Anterior cingulate cortex (tissue), 58 donors: ENCODE measurements around the gene ASF1B.
"Not testable (repeated sequence)": the region's sequence is repeated elsewhere in the genome, so short reads cannot be mapped to it uniquely, and the experiment has no call there.

ENCODE experiments used
- DNase-seq, 58 donors: peaks; one replicate each; lab custom pipeline; 2025; lab: John Stamatoyannopoulos, UW

Gene ASF1B

GRCh38 chr19:14161305-14161704 lies 24.9 kb upstream of the ASF1B start:
- no peak for DNase-seq

- no peak for DNase-seq
Measured at GRCh38 chr19:14160017-14160703, 23.8 kb upstream of the ASF1B start.

- no peak for DNase-seq
Measured at GRCh38 chr19:14159059-14159458, 22.7 kb upstream of the ASF1B start.

GRCh38 chr19:14158276-14159023 lies 22.1 kb upstream of the ASF1B start:
- no peak for DNase-seq

GRCh38 chr19:14156971-14157717 lies 20.8 kb upstream of the ASF1B start:
- DNase-seq, result no peak

GRCh38 chr19:14156122-14156521 lies 19.7 kb upstream of the ASF1B start:
- DNase-seq, result no peak

GRCh38 chr19:14155371-14155770 lies 19.0 kb upstream of the ASF1B start:
- DNase-seq, result no peak

GRCh38 chr19:14152713-14153112 lies 16.3 kb upstream of the ASF1B start:
- no peak for DNase-seq

- DNase-seq, result no peak
Measured at GRCh38 chr19:14150770-14151661, 14.6 kb upstream of the ASF1B start.

GRCh38 chr19:14150041-14150769 lies 13.8 kb upstream of the ASF1B start:
- DNase-seq, result no peak

GRCh38 chr19:14149509-14149994 lies 13.2 kb upstream of the ASF1B start:
- DNase-seq, result peak in 51 of 58 donors; percentile 16 to 75 (median 56)

- DNase-seq, result no peak
Measured at GRCh38 chr19:14148751-14149410, 12.5 kb upstream of the ASF1B start.

- DNase-seq, result peak in 54 of 58 donors; percentile 20 to 74 (median 56)
Measured at GRCh38 chr19:14147797-14148605, 11.6 kb upstream of the ASF1B start.

- DNase-seq, result peak in 11 of 58 donors; percentile 11 to 52 (median 18)
Measured at GRCh38 chr19:14146789-14147216, 10.4 kb upstream of the ASF1B start.

- not testable (repeated sequence) for DNase-seq
Measured at GRCh38 chr19:14146169-14146568, 9.8 kb upstream of the ASF1B start.

GRCh38 chr19:14145381-14145780 lies 9.0 kb upstream of the ASF1B start:
- DNase-seq, result no peak

- no peak for DNase-seq
Measured at GRCh38 chr19:14142262-14143190, 6.1 kb upstream of the ASF1B start.
